Suppressor macrophage treated with lipopolysaccharide for 4 hours (primary cell): ENCODE results near the gene TAS2R13.

Experiments used
- DNase-seq: peaks from one replicate; pipeline ENCODE4 v3.0.0-alpha.2; 2020

The TAS2R13 gene

DNA sequence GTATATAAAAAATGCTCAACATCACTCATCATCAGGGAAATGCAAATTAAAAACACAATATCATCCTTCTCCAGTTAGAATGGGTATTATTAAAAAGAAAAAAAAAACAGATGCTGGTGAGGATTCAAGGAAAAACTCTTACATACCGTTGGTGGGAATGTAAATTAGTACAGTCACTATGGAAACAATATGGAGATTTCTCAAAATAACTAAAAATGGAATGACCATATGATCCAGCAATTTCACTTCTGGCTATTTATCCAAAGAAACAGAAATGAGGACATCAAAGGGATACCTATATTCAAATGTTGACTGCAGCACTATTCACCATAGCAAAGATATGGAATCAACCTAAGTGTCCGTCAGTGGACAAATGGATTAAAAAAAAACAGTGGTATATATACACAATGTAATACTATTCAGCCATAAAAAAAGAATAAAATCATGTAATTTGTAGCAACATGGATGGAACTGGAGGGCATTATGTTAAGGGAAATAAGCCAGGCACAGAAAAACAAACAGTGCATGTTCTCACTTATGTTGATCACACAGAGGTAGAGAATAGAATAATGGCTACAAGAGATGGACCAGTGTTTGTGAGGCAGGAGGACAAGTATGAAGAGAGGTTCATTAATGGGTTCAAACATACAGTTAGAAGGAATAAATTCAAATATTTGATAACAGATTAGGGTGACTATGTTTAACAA lies 45.7 kb downstream of the TAS2R13 start:
- DNase-seq = no peak

DNA sequence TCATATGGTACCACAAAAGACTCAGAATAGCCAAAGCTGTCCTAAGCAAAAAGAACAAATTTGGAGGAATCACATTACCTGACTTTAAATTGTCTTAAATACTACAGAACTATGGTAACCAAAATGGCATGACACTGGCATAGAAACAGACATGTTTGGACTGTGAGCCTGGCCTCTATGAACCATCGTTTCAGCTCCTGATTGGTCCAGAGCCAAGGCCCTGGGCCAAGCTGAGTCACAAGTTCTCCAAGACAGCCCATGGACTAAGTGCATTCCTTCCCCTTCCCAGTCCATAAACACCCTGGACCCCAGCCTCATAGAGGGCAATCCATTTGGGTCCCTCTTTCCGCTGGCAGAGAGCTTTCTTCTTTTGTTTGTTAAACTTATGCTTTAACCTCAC lies 48.0 kb downstream of the TAS2R13 start:
- DNase-seq = no peak
